ENCODE data around the gene ADRA2B.
"Not testable (repeated sequence)": the region's sequence is repeated elsewhere in the genome, so short reads cannot be mapped to it uniquely, and the experiment has no call there.

ADRA2B gene

DNA sequence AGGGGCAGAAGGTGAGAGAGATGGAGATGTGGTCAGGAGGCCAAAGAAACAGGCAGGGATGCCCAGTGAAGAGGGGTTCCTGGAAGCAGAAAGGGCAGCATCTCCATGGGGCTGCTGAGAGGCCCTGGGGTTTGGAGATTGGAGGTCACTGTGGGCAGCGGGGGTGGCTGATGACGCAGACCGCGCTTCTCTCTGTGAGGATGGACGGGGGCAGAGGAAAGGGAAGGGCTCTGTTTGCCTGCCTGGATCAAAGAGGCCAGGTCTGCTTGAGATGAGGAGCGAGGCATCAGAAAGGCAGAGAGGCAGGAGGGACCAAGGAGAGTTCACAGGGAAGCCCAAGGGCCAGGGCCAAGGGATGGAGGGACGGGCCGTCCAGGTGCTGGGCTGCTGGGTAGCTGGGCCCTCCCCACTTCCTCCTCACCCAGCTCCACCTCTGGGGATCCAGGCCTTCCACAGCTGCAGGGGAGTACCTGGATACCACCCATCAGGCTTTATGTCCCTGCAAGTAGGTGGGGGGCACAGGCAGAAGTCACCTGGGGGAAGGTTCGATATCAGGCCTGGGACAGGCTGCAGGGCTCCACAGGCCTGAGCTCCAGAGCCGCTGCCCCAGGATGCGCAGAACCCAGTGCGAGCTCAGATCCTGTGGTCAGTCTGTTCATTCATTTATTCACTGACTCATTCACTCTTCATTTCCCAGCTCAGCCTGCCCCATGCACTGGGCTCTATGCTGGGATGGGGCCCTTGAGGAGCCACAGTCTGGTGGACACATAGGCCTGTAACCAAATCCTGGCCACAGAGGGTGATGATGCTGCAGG, 30.6 kb downstream of the ADRA2B start:
- DNase-seq = no peak

DNA sequence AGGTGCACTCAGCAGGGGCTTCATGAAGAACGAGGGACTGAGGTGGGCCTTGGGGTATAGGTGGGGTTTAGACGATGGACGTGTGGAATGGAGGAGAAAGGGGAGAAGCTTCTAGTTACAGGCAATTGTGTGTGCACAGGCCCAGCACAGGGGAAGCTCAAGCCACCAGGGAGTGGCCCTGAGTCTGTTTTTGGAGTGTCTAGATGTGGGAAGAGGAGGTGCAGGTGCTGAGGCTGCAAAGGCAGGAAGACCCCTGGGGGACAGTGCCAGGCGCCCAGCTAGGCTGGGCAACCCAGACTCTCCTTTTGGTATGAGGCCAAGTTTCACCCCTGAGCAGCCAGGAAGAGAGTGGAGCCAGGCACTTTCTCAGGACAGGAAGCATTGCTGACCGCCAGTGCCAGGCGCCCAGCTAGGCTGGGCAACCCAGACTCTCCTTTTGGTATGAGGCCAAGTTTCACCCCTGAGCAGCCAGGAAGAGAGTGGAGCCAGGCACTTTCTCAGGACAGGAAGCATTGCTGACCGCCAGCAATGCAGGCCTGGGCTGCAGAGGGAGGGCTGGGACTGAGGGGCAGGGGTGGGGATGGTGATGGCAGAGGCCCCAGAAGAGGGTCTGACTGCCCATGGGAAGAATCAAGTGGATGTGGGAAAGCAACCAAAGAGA, 31.4 kb downstream of the ADRA2B start:
- DNase-seq = not testable (repeated sequence)

DNA sequence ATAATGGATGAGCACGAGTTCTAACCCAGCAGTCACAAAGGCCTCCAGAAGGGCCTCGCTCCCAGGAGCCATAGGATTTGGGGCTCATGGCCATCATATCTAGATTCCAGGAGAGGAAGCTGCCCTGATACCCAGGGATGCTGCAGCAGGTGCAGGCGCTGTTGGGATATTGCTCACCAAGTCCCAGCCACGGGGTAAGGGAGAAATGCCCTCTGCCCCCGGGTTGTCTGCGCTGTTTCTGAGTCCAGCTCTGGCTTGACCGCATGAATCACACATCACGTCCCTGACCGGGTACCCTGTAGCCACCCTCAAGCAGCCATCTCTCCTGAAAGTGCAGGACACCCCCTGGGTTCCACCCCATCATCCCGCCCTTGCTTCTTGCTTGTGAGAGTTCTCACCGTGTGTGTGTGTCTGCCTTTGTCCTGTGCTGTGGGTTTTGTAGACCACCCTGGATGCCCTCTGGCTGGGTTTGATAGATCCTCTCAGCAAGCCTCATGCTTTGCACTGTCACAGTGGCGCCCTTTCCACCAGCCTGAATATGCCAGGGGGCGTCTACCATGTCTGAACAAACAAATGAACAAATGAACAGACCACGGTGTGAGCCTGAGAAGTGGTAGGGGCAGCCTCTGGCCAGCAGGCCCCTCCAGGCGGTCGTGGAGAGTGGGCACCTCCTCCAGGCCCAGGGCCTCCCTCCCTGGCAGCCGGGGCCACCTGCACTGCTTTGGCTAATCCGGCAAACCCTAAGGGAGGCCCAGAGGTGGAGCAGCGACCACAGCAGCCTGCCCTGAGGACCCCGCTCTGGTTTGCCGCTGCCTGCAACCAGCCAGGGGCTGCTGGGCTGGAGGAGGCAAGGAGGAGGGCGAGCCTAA, 32.1 kb downstream of the ADRA2B start:
- DNase-seq = no peak

DNA sequence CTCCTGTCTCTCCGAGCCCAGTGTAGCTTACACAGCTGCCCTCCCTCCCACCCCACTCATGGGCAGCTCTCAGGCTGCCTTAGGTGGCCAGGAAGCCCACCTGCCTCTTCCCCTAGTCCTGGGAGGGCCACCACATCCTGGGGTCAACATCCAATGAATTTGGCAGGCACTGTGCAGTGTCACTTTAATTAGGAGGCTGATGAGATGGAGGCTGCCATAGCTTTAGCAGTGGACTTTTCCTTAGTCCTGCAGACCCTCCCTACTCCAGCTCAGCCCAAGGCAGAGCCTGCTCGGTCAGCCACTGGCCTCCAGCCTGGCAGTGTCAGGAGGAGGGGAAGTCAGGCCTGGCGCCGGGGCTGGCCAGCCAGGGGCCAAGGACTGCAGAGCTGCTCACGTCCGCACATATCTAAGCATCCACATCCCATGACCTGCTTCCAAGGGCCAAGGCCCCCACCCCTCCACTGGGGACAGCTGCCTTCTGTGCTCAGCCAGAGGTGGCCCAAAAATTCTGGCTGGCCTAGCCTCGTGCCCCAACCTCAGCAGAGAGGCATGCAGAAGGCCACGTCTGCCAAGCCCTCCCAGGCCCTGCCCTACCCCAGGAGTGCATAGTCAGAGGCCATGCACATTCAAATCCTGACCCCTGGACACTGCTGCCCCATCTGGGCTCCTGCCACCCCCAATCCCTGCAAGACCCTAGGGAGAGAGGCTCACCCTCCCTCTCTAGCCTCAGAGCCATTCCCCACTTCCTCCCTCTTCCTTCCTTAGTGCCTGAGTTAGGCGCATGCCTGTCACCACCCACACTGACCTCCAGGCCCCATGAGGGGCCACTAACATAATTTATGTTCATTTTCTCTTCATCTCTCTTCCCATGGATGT, 33.1 kb downstream of the ADRA2B start:
- no peak for DNase-seq

DNA sequence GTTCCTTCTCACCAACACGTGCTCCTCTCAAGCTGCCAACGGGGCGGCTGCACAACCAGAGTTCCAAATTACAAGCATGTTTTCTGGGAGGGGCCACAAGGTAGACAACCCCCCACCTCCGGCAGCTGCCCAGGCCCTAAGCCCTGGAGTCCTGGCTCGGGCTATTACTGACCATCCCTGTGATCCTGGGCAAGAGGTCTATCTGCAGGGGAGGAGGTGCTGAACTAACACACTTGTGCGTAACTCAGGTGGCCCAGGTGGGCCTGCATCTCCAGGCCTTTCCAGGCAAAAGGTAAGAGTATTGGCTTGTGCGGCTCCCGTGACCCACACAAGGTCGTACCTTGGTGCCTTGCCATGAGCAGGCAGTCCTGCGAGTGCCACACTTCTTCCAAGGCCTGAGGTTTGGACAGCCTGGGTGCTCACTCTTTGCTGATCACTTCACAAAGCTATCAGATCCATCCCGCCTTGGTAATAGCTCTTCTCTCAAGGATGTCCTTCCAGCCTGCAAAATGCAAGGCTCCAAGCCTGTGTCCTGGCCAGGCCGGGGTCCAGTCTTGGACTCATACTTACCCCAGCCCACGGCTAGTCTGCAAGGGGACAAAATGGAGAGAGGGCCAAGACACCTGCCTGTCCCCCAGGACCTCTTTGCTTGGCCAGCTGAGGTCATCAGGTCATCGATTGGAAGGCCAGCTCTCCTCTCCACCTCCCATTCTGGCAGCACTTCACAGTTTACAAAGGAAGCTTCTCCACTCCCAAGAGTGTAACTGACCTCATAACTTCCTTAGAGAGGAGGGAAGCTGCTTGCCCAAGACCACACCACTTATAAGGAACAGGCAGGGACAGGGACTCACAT, 33.9 kb downstream of the ADRA2B start:
- no peak for DNase-seq

DNA sequence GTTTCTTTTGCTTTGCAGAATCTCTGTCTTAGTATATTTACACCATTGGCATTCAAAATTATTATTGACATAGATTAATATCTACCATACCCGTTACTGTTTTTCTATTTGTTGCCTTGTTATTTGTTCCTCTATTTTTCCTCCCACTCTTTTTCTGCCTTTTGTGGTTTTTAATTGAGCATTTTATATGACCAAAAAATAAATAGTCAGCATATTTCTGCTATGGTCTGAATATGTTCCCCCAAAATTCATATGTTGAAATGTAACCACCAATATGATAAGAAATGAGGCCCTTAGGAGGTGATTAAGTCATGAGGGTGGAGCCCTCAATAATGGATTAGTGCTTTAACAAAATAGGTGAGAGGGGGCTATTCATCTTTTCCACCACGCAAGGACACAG, 35.3 kb downstream of the ADRA2B start:
- no peak for DNase-seq

DNA sequence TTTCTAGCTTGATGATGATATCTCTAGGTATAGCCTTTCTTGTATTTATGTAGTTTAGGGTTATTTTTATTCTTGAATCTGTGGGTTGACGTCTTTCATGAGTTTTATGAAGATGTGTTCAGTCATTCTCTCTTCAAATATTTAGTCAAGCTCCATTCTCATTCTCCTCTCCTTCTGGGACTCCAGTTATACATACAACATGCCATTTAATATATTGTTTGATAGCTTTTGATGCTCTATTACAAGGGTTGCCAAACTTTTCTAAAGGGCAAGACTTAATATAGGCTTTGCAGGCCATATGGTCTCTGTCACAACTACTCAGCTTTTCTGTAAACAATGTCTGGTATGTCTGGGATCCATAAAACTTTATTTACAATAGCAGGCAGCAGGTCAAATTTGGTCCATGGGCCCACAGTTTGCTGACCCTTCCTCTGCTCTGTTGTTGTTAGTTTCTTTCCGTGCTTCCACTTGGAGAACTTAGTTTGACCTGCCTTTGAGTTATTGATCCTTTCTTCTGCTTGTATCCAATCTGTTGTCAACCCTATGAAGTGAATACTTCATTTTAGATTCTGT, 41.1 kb downstream of the ADRA2B start:
- no peak for DNase-seq

DNA sequence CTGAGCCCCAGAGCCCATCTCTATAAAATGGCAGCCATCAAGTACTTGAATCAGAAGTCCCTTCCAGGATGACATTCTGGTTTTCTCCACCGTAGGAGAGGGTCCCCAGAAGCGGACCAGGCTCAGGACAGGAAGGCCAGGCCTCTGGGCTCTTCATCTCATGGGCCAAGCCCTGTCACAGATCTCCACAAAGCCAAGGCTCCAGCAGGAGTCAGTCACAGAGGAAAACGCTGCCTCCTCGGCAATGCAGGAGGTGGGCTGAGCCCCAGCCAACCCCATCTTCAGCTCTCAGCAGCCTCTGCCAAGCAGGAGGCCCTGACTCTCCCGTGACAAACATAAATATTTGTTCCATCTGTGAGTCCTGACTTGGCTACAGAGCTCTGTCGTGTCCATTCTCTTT, 42.2 kb downstream of the ADRA2B start:
- no peak for DNase-seq

DNA sequence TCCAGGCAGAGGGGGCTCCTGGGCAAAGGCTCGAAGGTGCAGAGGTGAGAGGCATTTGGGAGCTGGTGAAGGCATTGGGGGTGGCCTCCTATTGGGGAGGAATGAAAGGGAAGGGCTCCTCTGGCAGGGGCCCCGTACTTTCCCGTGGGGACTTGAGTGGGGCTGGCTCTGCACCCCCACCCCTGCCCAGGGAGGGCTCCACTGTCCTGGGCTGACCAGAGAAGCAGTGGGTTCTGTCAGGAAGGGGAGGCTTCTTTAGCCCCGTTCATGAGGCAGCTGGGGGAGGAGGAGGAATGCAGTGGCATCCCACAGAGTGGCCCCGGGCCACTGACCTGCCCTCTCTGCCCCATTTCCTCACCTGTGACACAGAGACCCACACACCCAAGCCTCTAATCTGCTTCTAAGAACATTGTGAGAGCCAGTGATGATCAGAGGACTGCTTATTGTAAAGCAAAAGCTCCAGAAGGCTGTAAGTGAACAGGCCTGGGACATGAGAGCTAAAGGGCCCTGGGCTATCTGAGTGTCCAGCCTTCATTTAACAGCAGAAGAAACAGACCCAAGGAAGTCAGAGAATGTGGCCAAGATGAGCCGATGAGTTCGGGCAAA, 43.1 kb downstream of the ADRA2B start:
- DNase-seq = no peak

DNA sequence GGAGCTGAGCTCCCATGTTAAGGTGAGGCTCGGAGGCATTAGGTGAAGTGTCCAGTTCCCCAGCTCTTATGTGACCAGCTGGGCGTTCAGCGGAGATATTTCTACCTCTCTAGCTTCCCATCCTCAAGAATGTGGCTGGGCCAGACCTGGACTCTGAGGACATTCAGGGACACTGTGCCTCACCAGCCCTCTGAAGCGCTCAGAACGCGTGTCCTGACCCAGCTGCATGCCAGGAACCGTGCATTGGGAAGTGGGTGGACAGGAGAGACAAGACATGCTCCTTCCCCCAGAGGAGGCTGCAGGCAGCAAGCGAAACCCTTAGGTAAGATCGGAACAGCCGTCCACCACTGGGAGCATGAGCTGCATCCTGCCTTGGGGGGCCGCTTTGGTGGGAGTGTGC, 43.6 kb downstream of the ADRA2B start:
- DNase-seq = no peak

DNA sequence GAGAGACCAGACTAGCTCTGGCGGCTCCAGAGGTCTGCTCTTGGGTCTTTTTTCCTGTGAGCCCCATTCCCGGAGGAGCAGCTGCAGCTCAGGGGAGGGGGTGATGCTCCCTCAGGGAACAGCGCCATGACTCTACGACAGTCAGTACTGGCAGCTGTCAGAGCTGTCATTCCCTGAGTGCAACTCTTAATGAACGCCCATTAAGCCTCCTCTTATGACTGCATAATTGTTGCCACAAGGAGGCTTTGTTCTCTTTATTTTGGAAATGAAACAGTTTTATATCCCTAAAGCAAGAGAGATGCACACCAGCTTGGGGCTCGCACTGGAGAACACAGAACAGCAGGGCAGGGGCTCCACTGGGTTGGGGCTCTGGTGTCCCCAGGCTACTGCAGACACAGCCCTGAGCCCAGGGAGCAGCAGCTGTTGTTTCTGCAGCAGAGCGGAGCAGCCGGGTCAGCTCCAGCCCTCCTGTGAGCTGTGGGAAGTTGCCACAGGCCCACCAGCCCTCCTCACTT, 44.3 kb downstream of the ADRA2B start:
- not testable (repeated sequence) for DNase-seq

DNA sequence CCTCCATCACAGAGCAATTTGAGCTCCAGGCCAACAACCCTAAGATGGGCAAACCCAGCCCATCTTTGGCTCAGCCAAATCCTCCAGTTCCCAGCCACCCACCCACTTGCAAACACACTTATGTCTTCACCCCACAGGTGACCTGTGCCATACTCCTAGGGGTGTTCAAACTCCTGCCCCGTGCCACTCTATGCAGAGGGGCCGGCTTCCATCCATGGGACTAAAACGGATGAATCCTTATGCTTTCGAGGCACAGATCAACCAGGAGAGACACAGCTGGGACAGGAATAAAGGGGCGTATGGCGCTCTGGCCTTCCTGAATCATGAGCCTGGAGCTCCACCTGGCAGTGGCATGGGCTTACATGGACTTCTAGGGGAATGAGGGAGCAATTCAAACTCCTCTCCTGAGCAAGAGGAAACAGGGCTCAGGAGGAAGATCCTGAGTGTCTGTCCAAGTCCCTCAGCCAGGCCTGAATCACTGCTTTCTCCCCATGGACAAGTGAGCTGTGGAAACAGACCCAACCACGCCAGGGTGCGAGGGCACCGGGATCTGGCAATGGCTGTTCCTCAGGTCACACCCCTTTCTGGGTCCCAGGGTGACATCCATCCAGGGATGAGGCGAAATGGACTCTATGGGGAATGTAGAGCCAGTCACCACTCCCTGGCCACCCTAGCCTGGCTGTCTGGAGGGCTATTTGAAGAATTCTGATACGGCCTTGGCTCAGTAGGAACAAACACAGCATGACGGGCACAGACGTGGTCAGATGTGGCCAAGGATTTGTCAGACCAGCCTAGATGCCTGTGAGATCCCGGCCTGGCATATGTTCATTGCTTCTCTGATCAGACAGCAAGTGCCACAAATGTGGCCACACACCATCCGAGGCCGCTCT, 45.0 kb downstream of the ADRA2B start:
- DNase-seq = not testable (repeated sequence)

DNA sequence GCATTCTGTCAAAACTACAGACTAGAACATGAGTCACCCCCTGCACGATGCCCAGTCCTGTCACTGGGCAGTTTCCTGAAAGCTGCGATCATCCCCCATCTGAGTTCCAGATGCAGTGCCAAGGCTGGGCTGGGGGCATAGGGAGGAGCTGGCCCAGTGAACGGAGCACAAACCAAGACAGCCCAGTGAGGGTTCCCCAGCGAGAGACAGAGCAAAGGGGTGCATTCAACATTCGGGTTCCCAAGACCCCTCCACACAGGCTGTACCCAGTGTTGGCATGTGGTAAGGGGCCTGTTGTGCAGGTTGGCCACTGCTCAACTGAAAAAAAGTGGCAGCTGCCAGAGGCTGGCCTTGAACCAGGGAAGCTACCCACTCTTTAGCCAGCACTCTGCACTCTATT, 46.0 kb downstream of the ADRA2B start:
- not testable (repeated sequence) for DNase-seq

DNA sequence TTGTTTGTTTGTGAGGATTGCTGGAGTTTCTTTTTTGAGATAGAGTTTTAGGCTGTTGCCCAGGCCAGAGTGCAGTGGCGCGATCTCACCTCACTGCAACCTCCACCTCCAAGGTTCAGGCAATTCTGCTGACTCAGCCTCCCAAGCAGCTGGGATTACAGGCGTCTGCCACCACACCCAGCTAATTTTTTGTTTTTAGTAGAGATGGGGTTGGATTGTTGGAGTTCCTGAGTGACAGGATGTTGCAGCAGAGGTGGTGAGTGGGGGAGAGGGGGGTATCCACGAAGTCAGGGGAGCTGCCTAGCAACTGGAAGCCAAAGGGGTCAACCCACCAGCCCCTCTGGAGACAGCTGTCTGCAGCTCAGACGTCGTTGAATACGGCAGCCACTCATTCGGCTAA, 46.5 kb downstream of the ADRA2B start:
- not testable (repeated sequence) for DNase-seq

DNA sequence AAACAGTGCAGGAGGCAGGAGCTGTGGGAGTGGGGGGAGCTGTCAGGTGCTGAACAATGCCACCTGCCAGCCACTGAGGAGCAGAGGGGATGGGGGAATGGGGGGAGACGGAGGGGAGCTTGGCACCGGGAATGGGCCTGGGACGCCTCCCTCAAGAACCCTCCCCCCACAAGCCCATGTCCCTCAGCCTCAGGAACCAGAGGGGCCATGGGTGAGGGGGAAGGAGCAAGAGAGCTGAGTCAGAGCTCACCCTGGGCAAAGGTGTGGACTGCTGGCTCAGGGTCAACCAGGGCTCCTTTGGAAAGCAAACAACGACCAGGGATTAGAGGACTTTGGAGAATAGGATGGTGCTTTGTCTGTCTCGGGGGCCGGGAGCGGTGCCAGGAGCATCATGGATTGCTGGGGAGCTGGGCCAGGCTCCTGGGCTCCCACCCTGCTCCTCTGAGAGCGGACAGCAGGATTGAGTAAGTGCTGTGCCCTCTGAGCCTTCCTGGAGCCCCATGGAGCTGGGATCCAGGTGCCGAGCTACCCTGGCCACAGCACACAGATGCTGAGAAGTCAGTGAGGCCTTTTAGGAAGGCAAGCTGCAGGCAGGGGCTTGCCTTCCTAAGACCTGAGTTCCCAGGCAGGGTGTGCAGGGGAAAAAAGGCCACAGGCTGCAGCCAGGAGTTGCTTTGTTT, 48.3 kb downstream of the ADRA2B start:
- DNase-seq = not testable (repeated sequence)

DNA sequence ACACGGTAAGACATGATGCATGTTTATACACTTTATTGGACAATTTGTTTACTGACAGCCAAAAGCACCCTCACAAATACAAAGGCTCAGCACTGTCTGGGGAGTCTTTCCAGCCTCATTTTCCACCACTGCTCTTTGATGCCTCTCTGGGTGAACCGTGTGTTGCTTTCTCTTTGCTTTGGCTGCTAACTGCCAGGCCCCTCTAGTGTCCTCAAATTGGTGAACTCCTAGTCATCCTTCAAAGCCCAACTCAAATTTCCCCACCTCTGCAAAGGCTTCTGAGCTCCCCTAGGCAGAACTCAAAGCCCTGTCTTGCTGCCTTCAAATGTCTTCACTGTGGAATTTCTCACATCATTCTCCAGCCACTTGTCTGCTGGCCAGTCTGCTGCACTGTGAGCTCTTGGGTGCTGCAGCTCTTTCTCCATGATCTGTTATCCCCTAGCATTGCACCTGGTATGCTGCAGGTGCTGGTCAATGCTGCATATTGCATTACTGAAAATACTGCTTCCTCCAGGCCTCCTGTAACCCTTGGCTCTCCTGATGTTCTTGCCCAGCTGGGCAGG, 49.2 kb downstream of the ADRA2B start:
- DNase-seq = not testable (repeated sequence)

DNA sequence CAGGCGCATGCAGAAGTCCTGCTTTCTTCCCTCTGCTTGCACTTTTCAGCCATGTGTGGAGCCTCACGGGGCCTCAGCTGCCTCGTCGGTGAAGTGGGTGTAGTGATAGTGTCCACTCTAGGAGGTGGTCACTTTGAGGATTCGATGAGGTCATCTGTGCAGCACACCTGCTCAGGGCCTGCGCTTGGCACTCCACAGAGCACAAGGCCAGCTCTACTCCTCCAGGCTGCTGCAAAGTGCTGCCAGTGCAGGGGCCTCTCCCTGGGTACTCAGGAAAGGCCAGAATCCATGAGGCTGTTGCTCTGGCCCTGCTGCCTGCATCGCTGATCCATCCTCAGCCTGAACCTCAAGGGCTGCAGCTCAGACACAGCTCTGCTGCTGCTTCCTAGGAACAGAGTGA, 49.9 kb downstream of the ADRA2B start:
- DNase-seq = not testable (repeated sequence)

DNA sequence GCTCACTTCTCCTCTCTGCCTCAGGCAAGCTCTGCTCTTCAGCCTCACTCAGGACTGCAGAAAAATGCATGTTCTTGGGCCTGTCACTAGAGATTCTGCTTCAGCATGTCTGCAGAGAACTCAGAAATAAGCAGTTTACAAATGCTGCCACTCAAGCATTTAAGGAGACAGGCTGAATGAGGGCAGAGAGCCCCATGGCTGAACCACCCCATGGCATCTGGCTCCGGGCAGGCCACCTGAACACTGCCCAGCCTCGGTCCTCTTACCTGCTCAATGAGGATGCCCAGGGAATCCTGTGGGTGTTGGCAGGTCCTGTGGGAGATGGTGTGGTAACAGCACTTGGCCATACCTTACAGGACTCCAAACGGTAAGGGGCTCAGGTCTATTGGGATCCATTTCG, 50.4 kb downstream of the ADRA2B start:
- not testable (repeated sequence) for DNase-seq
